AG09319 (cell line): ENCODE measurements around the gene VTI1A.

Source experiments
- DNase-seq: peaks from one replicate; pipeline ENCODE4 v3.0.0-alpha.2; 2010; ENCODE audit warnings: low read depth; ENCODE audit errors: extremely low read depth
- CTCF ChIP-seq: IDR thresholded peaks from 2 replicates; pipeline ENCODE4 v1.5.1; 2011; ENCODE audit warnings: low read depth, mild to moderate bottlenecking, inconsistent platforms, low read length, moderate library complexity

The VTI1A gene

GRCh38 chr10:112753961-112754411 is 307.0 kb downstream of the VTI1A start:
- no peak for DNase-seq
- TF ChIP-seq CTCF = no peak

- no peak for DNase-seq
- TF ChIP-seq CTCF = no peak
Measured at GRCh38 chr10:112755446-112756234, 308.6 kb downstream of the VTI1A start.

GRCh38 chr10:112756235-112756527 is 309.2 kb downstream of the VTI1A start:
- TF ChIP-seq CTCF = no peak
- DNase-seq = no peak

- no peak for TF ChIP-seq CTCF
- DNase-seq = no peak
Measured at GRCh38 chr10:112758961-112759360, 311.9 kb downstream of the VTI1A start.

GRCh38 chr10:112759496-112759895 is 312.5 kb downstream of the VTI1A start:
- DNase-seq = no peak
- TF ChIP-seq CTCF = no peak

GRCh38 chr10:112761256-112761655 is 314.2 kb downstream of the VTI1A start:
- no peak for DNase-seq
- no peak for TF ChIP-seq CTCF

- no peak for DNase-seq
- no peak for TF ChIP-seq CTCF
Measured at GRCh38 chr10:112763916-112764520, 317.0 kb downstream of the VTI1A start.
